ENCODE measurements around the gene MSLN.
"Not testable (repeated sequence)": the region's sequence is repeated elsewhere in the genome, so short reads cannot be mapped to it uniquely, and the experiment has no call there.

Gene MSLN

DNA sequence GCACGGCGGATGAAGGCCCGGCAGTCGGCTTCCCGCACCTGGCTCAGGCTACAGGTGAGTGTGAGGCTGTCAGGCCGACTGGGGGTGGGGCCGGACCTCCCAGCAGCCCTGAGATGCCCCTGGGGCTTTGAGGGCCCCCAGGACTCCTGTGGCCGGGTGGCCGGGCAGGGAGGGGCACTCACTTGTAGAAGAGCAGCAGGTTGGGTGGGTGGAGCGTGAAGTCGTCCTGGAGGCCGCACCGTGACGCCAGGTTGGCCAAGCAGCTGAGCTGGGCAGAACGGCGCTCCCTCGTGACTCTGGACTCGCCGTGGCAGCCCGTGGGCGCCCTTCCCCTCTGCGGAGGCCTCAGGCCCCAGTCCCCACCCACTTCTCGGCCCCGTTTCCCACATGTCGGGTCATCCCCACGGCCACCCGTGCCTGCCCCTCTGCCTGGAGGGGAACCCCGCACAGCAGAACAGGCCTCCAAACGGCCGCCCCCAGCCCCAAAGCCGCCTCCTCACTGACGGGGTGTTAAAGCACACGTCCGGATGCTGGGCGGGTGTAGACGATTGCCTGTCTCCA lies 14.8 kb downstream of the MSLN start:
- Histone ChIP-seq H3K9ac (ENCODE audit: low read length) (no peak overlapping the region), H4K20me1 (ENCODE audit: insufficient read depth, low read length) (no peaks in the 10 kb centered on the region), H3K9me3 (ENCODE audit: low read length) (no peaks in the 10 kb centered on the region), H3K36me3 (ENCODE audit: insufficient read depth, low read length) (no peaks in the 10 kb centered on the region), H3K4me2 (ENCODE audit: low read length) (no peak overlapping the region), H3F3A (ENCODE audit: insufficient read depth, low read length) (no peaks in the 10 kb centered on the region), H3K9me2 (ENCODE audit: low read depth, low read length) (no peaks in the 10 kb centered on the region), H3K4me3 (ENCODE audit: low read depth, low read length, poor library complexity, severe bottlenecking) (no peak overlapping the region), H2AFZ (ENCODE audit: low read length) (no peak overlapping the region), H3K27ac (ENCODE audit: low read depth, low read length, poor library complexity, severe bottlenecking) (no peak overlapping the region), H3K27me3 (ENCODE audit: insufficient read depth, low read length) (no peaks in the 10 kb centered on the region; the same call in 1 of the 2 replicates), H3K4me1 (ENCODE audit: insufficient read depth, low read length, severe bottlenecking) (no peaks in the 10 kb centered on the region), H3K79me2 (ENCODE audit: insufficient read depth, low read length) (no peaks in the 10 kb centered on the region)
- TF ChIP-seq, protein P1, sequence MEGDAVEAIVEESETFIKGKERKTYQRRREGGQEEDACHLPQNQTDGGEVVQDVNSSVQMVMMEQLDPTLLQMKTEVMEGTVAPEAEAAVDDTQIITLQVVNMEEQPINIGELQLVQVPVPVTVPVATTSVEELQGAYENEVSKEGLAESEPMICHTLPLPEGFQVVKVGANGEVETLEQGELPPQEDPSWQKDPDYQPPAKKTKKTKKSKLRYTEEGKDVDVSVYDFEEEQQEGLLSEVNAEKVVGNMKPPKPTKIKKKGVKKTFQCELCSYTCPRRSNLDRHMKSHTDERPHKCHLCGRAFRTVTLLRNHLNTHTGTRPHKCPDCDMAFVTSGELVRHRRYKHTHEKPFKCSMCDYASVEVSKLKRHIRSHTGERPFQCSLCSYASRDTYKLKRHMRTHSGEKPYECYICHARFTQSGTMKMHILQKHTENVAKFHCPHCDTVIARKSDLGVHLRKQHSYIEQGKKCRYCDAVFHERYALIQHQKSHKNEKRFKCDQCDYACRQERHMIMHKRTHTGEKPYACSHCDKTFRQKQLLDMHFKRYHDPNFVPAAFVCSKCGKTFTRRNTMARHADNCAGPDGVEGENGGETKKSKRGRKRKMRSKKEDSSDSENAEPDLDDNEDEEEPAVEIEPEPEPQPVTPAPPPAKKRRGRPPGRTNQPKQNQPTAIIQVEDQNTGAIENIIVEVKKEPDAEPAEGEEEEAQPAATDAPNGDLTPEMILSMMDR (IDR thresholded peaks at IDR 0.05; ENCODE audit: low read length) = no peak
- no peak for TF ChIP-seq EZH2 (IDR thresholded peaks at IDR 0.05; ENCODE audit: borderline replicate concordance, low read length)

GRCh38 chr16:776298-776697 lies 15.8 kb downstream of the MSLN start:
- H3K9ac ChIP-seq (ENCODE audit: low read length); H3K27ac ChIP-seq (ENCODE audit: low read depth, low read length, poor library complexity, severe bottlenecking); H3K79me2 ChIP-seq (ENCODE audit: insufficient read depth, low read length); H3K9me2 ChIP-seq (ENCODE audit: low read depth, low read length); H4K20me1 ChIP-seq (ENCODE audit: insufficient read depth, low read length); H3K9me3 ChIP-seq (ENCODE audit: low read length); H3F3A ChIP-seq (ENCODE audit: insufficient read depth, low read length); H3K27me3 ChIP-seq (ENCODE audit: insufficient read depth, low read length); H3K36me3 ChIP-seq (ENCODE audit: insufficient read depth, low read length); H3K4me2 ChIP-seq (ENCODE audit: low read length); H3K4me1 ChIP-seq (ENCODE audit: insufficient read depth, low read length, severe bottlenecking); H3K4me3 ChIP-seq (ENCODE audit: low read depth, low read length, poor library complexity, severe bottlenecking); H2AFZ ChIP-seq (ENCODE audit: low read length): not testable (repeated sequence)

- Histone ChIP-seq H2AFZ (ENCODE audit: low read length) (no peak overlapping the region), H3K9me2 (ENCODE audit: low read depth, low read length) (no peaks in the 10 kb centered on the region), H3K79me2 (ENCODE audit: insufficient read depth, low read length) (no peaks in the 10 kb centered on the region), H3F3A (ENCODE audit: insufficient read depth, low read length) (no peaks in the 10 kb centered on the region), H3K36me3 (ENCODE audit: insufficient read depth, low read length) (no peaks in the 10 kb centered on the region), H3K9ac (ENCODE audit: low read length) (no peak overlapping the region), H3K9me3 (ENCODE audit: low read length) (no peaks in the 10 kb centered on the region), H3K4me1 (ENCODE audit: insufficient read depth, low read length, severe bottlenecking) (no peaks in the 10 kb centered on the region), H3K4me2 (ENCODE audit: low read length) (no peak overlapping the region), H3K27ac (ENCODE audit: low read depth, low read length, poor library complexity, severe bottlenecking) (no peak overlapping the region), H3K27me3 (ENCODE audit: insufficient read depth, low read length) (no peaks in the 10 kb centered on the region; the same call in 1 of the 2 replicates), H3K4me3 (ENCODE audit: low read depth, low read length, poor library complexity, severe bottlenecking) (no peak overlapping the region), H4K20me1 (ENCODE audit: insufficient read depth, low read length) (no peaks in the 10 kb centered on the region)
- no peak for TF ChIP-seq EZH2 (IDR thresholded peaks at IDR 0.05; ENCODE audit: borderline replicate concordance, low read length)
- TF ChIP-seq, protein P1 (IDR thresholded peaks at IDR 0.05; ENCODE audit: low read length) = no peak
Observed at GRCh38 chr16:776824-777223, 16.3 kb downstream of the MSLN start.

DNA sequence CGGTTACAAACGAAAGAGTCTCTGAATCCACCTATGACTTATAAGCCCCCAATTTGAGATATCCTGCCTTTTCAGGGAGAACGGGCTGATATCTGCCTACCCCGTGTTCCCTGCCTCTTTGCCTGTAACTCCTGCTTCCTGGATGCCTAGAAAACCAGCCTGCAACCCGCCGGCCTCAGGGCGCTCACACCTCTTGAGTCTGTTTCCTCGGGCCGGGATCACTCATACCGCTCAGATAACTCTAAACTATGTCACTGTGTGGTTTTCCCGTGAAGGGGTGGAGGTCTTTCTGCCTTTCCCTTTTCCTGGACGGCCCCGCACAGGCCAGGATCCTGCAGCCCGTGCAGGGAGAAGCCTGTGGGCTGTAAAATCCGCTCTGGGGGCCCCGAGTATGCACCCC lies 17.3 kb downstream of the MSLN start:
- Histone ChIP-seq H4K20me1 (ENCODE audit: insufficient read depth, low read length) (no peaks in the 10 kb centered on the region), H3K4me1 (ENCODE audit: insufficient read depth, low read length, severe bottlenecking) (no peaks in the 10 kb centered on the region), H3K4me3 (ENCODE audit: low read depth, low read length, poor library complexity, severe bottlenecking) (no peak overlapping the region), H3K79me2 (ENCODE audit: insufficient read depth, low read length) (no peaks in the 10 kb centered on the region), H3K9ac (ENCODE audit: low read length) (no peak overlapping the region), H2AFZ (ENCODE audit: low read length) (no peak overlapping the region), H3K9me3 (ENCODE audit: low read length) (no peaks in the 10 kb centered on the region), H3K36me3 (ENCODE audit: insufficient read depth, low read length) (no peaks in the 10 kb centered on the region), H3K27ac (ENCODE audit: low read depth, low read length, poor library complexity, severe bottlenecking) (no peak overlapping the region), H3K9me2 (ENCODE audit: low read depth, low read length) (no peaks in the 10 kb centered on the region), H3F3A (ENCODE audit: insufficient read depth, low read length) (no peaks in the 10 kb centered on the region), H3K4me2 (ENCODE audit: low read length) (no peak overlapping the region), H3K27me3 (ENCODE audit: insufficient read depth, low read length) (no peaks in the 10 kb centered on the region; the same call in 1 of the 2 replicates)
- TF ChIP-seq, protein P1 (IDR thresholded peaks at IDR 0.05; ENCODE audit: low read length) = no peak
- TF ChIP-seq EZH2 (IDR thresholded peaks at IDR 0.05; ENCODE audit: borderline replicate concordance, low read length) = no peak

Data from OCI-LY1 (cell line).